Measurements from ENCODE around the gene TMEM132A. TPM values are rescaled to one million over a fixed set of nuclear protein-coding genes. Genes with fewer than 3 reads are reported as not detected.

The TMEM132A gene
- total RNA-seq, 1 experiment from 2014 or later: 114 TPM

DNA sequence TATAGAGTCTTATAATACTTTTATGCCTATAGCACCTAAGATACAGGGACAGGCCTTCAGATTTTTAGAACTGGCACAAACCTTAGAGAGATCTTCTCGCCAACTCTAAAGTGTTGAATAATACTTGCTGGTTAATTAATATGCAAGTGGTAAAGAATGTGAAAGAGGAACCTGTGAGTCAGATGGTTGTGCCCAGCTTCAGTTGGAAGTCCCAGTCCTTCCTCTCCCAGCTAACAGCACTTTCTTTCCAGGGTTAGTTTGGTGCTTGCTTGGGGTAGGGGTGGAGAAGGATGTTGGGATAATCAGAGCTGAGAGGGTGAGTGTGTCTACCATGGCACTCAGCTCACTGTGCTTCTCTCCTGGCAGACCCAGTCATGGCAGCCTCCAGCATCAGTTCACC, 4.9 kb upstream of the TMEM132A start:
- ATAC-seq: no peak
- H3K9me3 Mint-ChIP-seq: no peaks in the 10 kb centered on the region
- H3K4me1 Mint-ChIP-seq: peaks cover 37% of the 10 kb centered on the region
- peaks cover 14% of the 10 kb centered on the region for H3K36me3 Mint-ChIP-seq
- H3K4me3 Mint-ChIP-seq: no peak overlapping the region
- no peak for DNase-seq (ENCODE audit: low spot score)
- TF ChIP-seq JAZF1 (CRISPR knock-in tag; IDR thresholded peaks at IDR 0.05) (no peak), ZNF232 (CRISPR knock-in tag; IDR thresholded peaks at IDR 0.05) (no peak), SOX15 (CRISPR knock-in tag; IDR thresholded peaks at IDR 0.05) (no peak), TP53 (CRISPR knock-in tag; IDR thresholded peaks at IDR 0.05) (no peak), RORB (CRISPR knock-in tag; IDR thresholded peaks at IDR 0.05) (no peak), ZNF671 (CRISPR knock-in tag; IDR thresholded peaks at IDR 0.05) (no peak), RELA (CRISPR knock-in tag; IDR thresholded peaks at IDR 0.05; ENCODE audit: borderline replicate concordance) (no peak), MYBL2 (CRISPR knock-in tag; IDR thresholded peaks at IDR 0.05) (no peak), TEAD1 (CRISPR knock-in tag; IDR thresholded peaks at IDR 0.05) (no peak), NR1H2 (CRISPR knock-in tag; IDR thresholded peaks at IDR 0.05) (no peak), ZNF416 (CRISPR knock-in tag; IDR thresholded peaks at IDR 0.05) (no peak)
- TF ChIP-seq, protein P1, sequence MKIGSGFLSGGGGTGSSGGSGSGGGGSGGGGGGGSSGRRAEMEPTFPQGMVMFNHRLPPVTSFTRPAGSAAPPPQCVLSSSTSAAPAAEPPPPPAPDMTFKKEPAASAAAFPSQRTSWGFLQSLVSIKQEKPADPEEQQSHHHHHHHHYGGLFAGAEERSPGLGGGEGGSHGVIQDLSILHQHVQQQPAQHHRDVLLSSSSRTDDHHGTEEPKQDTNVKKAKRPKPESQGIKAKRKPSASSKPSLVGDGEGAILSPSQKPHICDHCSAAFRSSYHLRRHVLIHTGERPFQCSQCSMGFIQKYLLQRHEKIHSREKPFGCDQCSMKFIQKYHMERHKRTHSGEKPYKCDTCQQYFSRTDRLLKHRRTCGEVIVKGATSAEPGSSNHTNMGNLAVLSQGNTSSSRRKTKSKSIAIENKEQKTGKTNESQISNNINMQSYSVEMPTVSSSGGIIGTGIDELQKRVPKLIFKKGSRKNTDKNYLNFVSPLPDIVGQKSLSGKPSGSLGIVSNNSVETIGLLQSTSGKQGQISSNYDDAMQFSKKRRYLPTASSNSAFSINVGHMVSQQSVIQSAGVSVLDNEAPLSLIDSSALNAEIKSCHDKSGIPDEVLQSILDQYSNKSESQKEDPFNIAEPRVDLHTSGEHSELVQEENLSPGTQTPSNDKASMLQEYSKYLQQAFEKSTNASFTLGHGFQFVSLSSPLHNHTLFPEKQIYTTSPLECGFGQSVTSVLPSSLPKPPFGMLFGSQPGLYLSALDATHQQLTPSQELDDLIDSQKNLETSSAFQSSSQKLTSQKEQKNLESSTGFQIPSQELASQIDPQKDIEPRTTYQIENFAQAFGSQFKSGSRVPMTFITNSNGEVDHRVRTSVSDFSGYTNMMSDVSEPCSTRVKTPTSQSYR (CRISPR knock-in tag; IDR thresholded peaks at IDR 0.05): no peak
- TF ChIP-seq, protein P2, sequence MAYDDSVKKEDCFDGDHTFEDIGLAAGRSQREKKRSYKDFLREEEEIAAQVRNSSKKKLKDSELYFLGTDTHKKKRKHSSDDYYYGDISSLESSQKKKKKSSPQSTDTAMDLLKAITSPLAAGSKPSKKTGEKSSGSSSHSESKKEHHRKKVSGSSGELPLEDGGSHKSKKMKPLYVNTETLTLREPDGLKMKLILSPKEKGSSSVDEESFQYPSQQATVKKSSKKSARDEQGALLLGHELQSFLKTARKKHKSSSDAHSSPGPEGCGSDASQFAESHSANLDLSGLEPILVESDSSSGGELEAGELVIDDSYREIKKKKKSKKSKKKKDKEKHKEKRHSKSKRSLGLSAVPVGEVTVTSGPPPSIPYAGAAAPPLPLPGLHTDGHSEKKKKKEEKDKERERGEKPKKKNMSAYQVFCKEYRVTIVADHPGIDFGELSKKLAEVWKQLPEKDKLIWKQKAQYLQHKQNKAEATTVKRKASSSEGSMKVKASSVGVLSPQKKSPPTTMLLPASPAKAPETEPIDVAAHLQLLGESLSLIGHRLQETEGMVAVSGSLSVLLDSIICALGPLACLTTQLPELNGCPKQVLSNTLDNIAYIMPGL (CRISPR knock-in tag; IDR thresholded peaks at IDR 0.05): no peak
- TF ChIP-seq, protein P3, sequence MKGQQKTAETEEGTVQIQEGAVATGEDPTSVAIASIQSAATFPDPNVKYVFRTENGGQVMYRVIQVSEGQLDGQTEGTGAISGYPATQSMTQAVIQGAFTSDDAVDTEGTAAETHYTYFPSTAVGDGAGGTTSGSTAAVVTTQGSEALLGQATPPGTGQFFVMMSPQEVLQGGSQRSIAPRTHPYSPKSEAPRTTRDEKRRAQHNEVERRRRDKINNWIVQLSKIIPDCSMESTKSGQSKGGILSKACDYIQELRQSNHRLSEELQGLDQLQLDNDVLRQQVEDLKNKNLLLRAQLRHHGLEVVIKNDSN (CRISPR knock-in tag; IDR thresholded peaks at IDR 0.05): no peak
- TF ChIP-seq, protein P4, sequence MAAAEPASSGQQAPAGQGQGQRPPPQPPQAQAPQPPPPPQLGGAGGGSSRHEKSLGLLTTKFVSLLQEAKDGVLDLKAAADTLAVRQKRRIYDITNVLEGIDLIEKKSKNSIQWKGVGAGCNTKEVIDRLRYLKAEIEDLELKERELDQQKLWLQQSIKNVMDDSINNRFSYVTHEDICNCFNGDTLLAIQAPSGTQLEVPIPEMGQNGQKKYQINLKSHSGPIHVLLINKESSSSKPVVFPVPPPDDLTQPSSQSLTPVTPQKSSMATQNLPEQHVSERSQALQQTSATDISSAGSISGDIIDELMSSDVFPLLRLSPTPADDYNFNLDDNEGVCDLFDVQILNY (CRISPR knock-in tag; IDR thresholded peaks at IDR 0.05): no peak
- no peaks in the 10 kb centered on the region for H3K27me3 Mint-ChIP-seq (ENCODE audit: low read depth)
- POLR2A ChIA-PET: no interaction called here
- CTCF ChIA-PET: no interaction called here
- H3K27ac Mint-ChIP-seq: no peak overlapping the region

DNA sequence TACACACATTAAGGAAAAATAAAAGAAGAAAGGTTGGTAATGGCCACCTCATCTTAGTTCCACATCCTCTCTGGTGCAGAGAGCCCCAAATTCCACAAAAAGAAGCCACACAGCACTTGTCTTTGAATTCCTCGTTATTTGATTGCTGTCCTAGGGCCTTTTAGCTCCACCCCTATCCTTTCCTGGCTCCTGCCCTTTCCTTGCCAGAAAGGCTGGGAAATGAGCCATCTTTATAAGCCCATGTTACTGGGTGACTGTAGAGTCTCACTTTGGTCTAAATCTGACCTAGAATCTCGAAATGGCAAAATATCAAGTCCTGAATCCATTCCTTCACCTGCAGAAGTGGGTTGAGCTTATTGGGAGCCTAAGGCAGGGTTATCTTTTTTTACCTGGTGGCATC, 4.3 kb upstream of the TMEM132A start:
- DNase-seq (ENCODE audit: low spot score) (no peak), ATAC-seq (no peak)
- Mint-ChIP-seq H3K27me3 (ENCODE audit: low read depth) (no peaks in the 10 kb centered on the region), H3K4me1 (peaks cover 35% of the 10 kb centered on the region), H3K4me3 (no peak overlapping the region), H3K36me3 (peaks cover 14% of the 10 kb centered on the region), H3K9me3 (no peaks in the 10 kb centered on the region), H3K27ac (no peak overlapping the region)
- TF ChIP-seq, protein P4 (CRISPR knock-in tag; IDR thresholded peaks at IDR 0.05): no peak
- POLR2A ChIA-PET: no interaction called here
- CTCF ChIA-PET: no interaction called here

DNA sequence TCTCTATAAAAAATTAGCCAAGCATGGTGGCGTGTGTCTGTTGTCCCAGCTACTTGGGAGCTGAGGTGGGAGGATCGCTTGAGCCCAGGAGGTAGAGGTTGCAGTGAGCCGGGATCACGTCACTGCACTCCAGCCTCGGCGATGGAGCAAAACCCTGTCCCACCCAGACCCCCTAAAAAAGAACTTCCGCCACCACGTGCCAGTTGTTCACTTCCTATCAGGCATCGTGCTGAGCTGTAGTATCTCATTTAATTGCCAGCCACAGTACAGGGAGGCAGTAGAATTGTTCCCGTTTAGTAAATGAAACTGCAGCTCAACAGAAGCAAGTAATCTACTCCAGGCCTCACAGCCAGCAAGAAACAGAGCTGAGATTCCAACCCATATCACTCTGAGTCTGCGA, 3.0 kb upstream of the TMEM132A start:
- Mint-ChIP-seq H3K9me3 (no peaks in the 10 kb centered on the region), H3K27ac (no peak overlapping the region), H3K4me1 (peaks cover 34% of the 10 kb centered on the region), H3K27me3 (ENCODE audit: low read depth) (no peaks in the 10 kb centered on the region; the same call in 1 of the 2 replicates), H3K4me3 (no peak overlapping the region), H3K36me3 (peaks cover 14% of the 10 kb centered on the region)
- TF ChIP-seq ZNF317 (CRISPR knock-in tag; IDR thresholded peaks at IDR 0.05; ENCODE audit: borderline replicate concordance, low read depth): no peak
- no peak for TF ChIP-seq MYBL2 (CRISPR knock-in tag; IDR thresholded peaks at IDR 0.05)
- TF ChIP-seq TP53 (CRISPR knock-in tag; IDR thresholded peaks at IDR 0.05): no peak
- no peak for TF ChIP-seq TEAD4 (CRISPR knock-in tag; IDR thresholded peaks at IDR 0.05)
- ChIA-PET CTCF (interaction anchor here (0.6 to 1.5 kb wide), 2 partner anchors 22 to 797 kb away, joined by 4 read pairs; no protein-coding TSS in a partner anchor), POLR2A (no interaction called here)
- ATAC-seq: no peak
- no peak for DNase-seq (ENCODE audit: low spot score)
